DMS153 treated with DMSO at 0.1 percent for 48 hours (cell line): ENCODE results near the gene SRA1.
"Not testable (repeated sequence)": the region's sequence is repeated elsewhere in the genome, so short reads cannot be mapped to it uniquely, and the experiment has no call there.

Experiments used
- DNase-seq: peaks from one replicate; lab custom pipeline; 2025; ENCODE audit not compliant: unreplicated experiment; lab: John Stamatoyannopoulos, UW

Gene SRA1

GRCh38 chr5:140557136-140557805 is at the start of gene SRA1:
TSS of gene SRA1 (minus strand) at chr5:140557473. CDS start at chr5:140557452, 21 bp downstream.
- peak; percentile 42 for DNase-seq

- DNase-seq, result no peak
These were observed 49.8 kb upstream of the SRA1 start for GRCh38 chr5:140607031-140607430.

DNA sequence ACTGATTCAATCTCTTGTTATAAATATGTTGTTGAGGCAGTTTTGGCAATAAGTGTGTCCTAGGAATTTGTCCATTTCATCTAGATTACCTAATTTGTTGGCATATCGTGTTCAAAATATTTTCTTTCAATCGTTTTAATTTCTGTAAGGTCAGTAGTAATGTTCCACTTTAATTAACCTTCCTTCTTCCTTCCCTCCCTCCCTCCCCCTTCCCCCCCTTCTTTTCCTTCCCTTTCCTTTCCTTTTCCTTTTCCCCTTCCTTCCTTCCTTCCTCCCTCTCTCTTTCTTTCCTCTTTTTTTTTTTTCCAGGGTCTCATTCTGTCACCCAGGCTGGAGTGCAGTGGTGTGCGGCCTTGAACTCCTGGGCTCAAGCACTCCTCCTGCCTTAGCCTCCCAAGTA is 48.6 kb upstream of the SRA1 start:
- DNase-seq, result no peak

- DNase-seq, result no peak
These were observed 46.5 kb upstream of the SRA1 start for GRCh38 chr5:140603734-140604133.

DNA sequence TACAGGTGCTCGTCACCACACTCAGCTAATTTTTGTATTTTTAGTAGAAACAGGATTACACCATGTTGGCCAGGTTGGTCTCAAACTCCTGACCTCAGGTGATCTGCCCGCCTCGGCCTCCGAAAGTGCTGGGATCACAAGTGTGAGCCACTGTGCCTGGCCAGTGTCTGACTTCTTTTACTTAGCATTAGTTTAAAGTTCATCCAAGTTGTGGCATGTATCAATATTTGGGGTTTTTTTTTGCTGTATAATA is 46.1 kb upstream of the SRA1 start:
- not testable (repeated sequence) for DNase-seq

GRCh38 chr5:140602147-140602546 is 44.9 kb upstream of the SRA1 start:
- DNase-seq, result no peak

GRCh38 chr5:140600096-140600495 is 42.8 kb upstream of the SRA1 start:
- no peak for DNase-seq

DNA sequence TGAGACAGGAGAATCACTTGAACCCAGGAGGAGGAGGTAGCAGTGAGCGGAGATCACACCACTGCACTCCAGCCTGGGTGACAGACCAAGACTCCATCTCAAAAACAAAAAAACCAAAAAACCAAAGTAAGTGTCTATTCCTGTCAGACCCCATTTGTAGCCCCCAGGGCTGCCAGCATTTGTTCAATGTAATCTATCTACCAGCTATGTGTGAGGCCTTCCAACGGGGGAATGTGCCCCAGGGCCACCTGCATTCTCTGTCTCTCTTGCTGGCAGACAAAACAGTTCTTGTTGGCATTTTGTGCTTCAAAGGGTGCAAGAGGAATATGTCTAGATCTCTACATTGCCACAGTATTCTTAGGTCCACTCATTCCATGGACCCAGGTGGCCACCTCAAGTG is 41.6 kb upstream of the SRA1 start:
- no peak for DNase-seq

- no peak for DNase-seq
These were observed 39.1 kb upstream of the SRA1 start for GRCh38 chr5:140596321-140596741.

DNA sequence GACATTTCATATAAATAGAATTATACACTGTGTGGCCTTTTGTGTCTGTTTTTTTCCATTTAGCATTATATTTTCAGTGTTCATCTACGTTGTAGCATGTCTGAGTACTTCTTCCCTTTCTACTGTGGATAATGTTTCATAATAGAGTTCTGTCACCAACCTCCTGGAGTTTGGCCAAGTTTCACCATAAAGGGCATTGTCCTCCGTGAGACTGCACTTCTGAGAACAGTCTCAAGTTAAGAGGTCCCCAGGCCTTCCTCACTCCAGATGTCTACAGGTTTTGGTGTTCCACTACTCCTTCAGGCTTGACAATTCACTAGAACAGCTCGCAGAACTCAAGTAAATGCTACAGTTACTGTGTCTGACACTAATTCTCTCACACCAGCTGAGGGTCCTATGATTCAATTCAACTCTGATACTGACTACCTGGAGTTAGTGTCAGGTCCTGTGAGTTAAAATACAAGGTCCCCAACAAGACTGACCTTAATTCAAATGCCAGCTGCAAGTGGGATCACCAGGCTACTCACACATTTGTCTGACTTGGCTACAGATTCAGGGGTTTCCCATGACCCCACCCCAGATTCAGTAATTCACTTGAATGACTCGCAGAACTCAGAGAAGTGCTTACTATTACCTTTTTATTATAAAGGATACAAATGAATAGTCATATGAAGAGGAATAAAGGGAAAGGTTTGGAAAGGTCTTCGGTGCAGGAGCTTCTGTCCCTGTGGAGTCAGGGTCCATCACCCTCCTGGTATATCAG is 38.4 kb upstream of the SRA1 start:
- DNase-seq, result no peak

GRCh38 chr5:140594169-140594568 is 36.9 kb upstream of the SRA1 start:
- DNase-seq, result no peak

- not testable (repeated sequence) for DNase-seq
These were observed 35.8 kb upstream of the SRA1 start for GRCh38 chr5:140593070-140593469.

GRCh38 chr5:140591747-140592372 is 34.6 kb upstream of the SRA1 start:
- DNase-seq, result no peak

DNA sequence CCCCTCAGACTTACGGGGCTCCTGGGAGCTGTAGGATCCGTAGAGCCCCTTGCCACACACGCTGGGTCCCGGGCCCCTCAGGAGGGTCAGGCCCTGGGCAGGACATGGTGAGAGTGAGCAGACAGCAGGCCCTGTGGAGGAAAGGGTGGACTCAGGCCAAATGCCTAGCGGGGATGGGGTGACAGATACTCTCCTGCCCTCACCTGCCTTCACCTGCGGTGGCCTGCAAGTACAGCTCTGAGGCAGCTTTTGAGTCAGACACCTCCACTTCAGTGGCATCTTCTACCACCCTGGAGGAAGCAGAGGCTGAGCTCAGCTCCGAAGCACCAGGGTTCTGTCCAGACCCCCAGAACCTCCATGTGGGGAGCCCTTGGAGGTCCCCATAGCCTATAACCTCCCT is 33.6 kb upstream of the SRA1 start:
- DNase-seq, result no peak

GRCh38 chr5:140588311-140589070 is 31.2 kb upstream of the SRA1 start:
- DNase-seq, result no peak

GRCh38 chr5:140587495-140587894 is 30.2 kb upstream of the SRA1 start:
- no peak for DNase-seq

DNA sequence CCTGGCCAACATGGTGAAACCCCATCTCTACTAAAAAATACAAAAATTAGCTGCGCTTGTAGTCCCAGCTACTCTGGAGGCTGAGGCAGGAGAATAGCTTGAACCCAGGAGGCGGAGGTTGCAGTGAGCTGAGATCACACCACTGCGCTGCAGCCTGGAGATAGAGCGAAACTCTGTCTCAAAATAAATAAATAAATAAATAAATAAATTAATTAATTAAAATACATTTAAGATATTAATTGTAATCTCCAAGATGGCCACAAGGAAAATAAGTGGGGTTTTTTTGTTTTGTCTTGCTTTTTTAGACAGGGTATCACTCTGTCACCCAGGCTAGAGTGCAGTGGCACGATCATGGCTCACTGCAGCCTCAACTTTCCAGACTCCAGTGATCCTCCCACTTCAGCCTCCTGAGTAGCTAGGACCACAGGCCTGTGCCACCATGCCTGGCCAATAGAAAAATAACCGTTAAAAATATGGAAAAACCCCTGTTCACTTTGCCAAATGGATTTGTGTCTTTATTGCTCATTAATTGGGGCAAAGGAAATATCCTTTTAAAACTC is 22.0 kb upstream of the SRA1 start:
- not testable (repeated sequence) for DNase-seq

GRCh38 chr5:140576776-140577201 is 19.5 kb upstream of the SRA1 start:
- DNase-seq, result no peak

DNA sequence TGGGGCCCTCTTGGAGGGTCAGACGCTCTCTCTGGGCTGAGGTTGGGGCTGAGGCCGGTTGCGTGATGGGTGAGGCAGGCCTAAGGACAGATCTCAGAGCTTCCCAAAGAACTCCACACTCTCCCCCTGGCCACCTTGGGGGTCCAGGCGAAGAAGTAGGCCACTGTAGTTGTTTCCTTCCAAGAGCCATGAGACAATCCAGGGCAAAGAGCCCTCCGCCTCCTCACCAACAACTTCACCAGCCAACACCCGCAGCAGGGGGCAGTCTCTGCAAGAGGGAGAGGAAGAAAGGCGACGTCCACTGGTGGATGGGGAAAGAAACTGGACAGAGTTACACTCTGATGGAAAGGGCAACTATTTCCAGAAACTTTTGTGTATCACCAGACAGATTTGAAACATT is 18.0 kb upstream of the SRA1 start:
- DNase-seq, result no peak

DNA sequence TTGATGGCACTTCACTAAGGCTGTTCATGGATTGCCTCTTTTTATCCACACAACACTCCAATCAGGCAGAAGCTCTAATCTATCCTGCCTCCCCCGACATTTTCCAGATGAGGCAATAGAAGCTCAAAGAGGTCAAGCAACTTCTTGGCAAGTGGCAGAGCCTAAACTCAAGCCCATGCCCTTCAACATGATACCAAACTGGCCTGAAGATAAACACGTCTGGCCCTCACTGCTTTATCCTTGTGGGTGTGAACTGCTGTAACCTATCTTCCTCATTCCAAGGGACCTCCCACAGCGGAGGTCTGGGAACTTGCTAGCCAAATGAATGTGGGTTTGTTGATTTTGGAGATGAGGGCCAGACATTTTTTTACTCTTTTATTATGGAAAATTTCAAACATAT is 16.9 kb upstream of the SRA1 start:
- DNase-seq, result no peak

- DNase-seq, result no peak
These were observed 16.4 kb upstream of the SRA1 start for GRCh38 chr5:140573683-140574082.
